HG03439 (cell line): Measurements from ENCODE around the gene NHP2.
A peak's percentile ranks its signal among the peaks of the same experiment; 100 is the strongest.
"Not testable (repeated sequence)": the region's sequence is repeated elsewhere in the genome, so short reads cannot be mapped to it uniquely, and the experiment has no call there.

Experiments used
- ATAC-seq: cut with Tn5 transposase; IDR thresholded peaks from one replicate; pipeline ENCODE4 v1.9.1; 2021; ENCODE audit warnings: mild to moderate bottlenecking, moderate library complexity; ENCODE audit not compliant: unreplicated experiment

NHP2 gene

GRCh38 chr5:178131446-178131996, 22.2 kb downstream of the NHP2 start:
- ATAC-seq: no peak

- ATAC-seq: peak; percentile 86
Measured at GRCh38 chr5:178130576-178131445, 22.9 kb downstream of the NHP2 start, which contains the start of gene RMND5B. Gene RMND5B (plus strand): TSS chr5:178131014. CDS start chr5:178138120, 7,106 bp downstream.

GRCh38 chr5:178130234-178130575, 23.5 kb downstream of the NHP2 start:
- ATAC-seq: not testable (repeated sequence)

GRCh38 chr5:178129296-178129695, 24.4 kb downstream of the NHP2 start:
- no peak for ATAC-seq

GRCh38 chr5:178127300-178128009, 26.2 kb downstream of the NHP2 start:
- ATAC-seq: not testable (repeated sequence)

- ATAC-seq: no peak
Measured at GRCh38 chr5:178126556-178126955, 27.1 kb downstream of the NHP2 start.

GRCh38 chr5:178125253-178125906, 28.3 kb downstream of the NHP2 start:
- ATAC-seq: no peak

GRCh38 chr5:178123966-178124925, 29.4 kb downstream of the NHP2 start:
- no peak for ATAC-seq

GRCh38 chr5:178123094-178123965, 30.4 kb downstream of the NHP2 start:
- no peak for ATAC-seq

- ATAC-seq: no peak
Measured at GRCh38 chr5:178122346-178122745, 31.3 kb downstream of the NHP2 start.

GRCh38 chr5:178121391-178122276, 32.1 kb downstream of the NHP2 start:
- ATAC-seq: no peak

- peak; percentile 80 for ATAC-seq
Measured at GRCh38 chr5:178120607-178121357, 32.9 kb downstream of the NHP2 start.

GRCh38 chr5:178119915-178120606, 33.6 kb downstream of the NHP2 start:
- ATAC-seq: no peak

- no peak for ATAC-seq
Measured at GRCh38 chr5:178117923-178118701, 35.6 kb downstream of the NHP2 start.

GRCh38 chr5:178116143-178116885, 37.4 kb downstream of the NHP2 start:
- peak; percentile 28 for ATAC-seq

GRCh38 chr5:178115814-178116142, 37.9 kb downstream of the NHP2 start:
- ATAC-seq: no peak
